Gastroesophageal sphincter (tissue), 3 donors: ENCODE measurements around the gene FAM120A.

Source experiments
- CTCF ChIP-seq, 4 experiments: fragments of 200-600 bp in 2 of 4; fragments of 450-650 bp in 2 of 4; sonication (generic) in 1 of 4; IDR thresholded peaks; one replicate each; pipeline ENCODE4 v1.5.1; 2017 to 2019; ENCODE audit warnings: antibody characterized with exemption in 4 of 4, mild to moderate bottlenecking in 2 of 4, moderate library complexity in 2 of 4
- EP300 ChIP-seq: sonication (generic); formaldehyde crosslinking; IDR thresholded peaks from one replicate; pipeline ENCODE4 v1.6.1; 2017; ENCODE audit warnings: antibody characterized with exemption, mild to moderate bottlenecking
- POLR2AphosphoS5 ChIP-seq: sonication (generic); formaldehyde crosslinking; IDR thresholded peaks from one replicate; pipeline ENCODE4 v1.6.1; 2017; ENCODE audit warnings: antibody characterized with exemption

- no peak for TF ChIP-seq CTCF (IDR thresholded peaks at IDR 0.05)
- TF ChIP-seq EP300: no peak
- no peak for TF ChIP-seq POLR2AphosphoS5
These were observed 125.8 kb downstream of the FAM120A start for GRCh38 chr9:93577078-93577974.
